HCT116 (cell line): ENCODE results near the gene LRSAM1. TPM values are rescaled to one million over a fixed set of nuclear protein-coding genes. Genes with fewer than 3 reads are reported as not detected.

Source experiments
- ATAC-seq: fragments of 200-7000 bp; cut with Tn5 transposase; 2 replicates; pipeline ENCODE4 v1.9.1; 2020; ENCODE audit warnings: mild to moderate bottlenecking, moderate library complexity
- BruUV-seq: library from RNA; stranded (reverse); fragments of 400-500 nt; replicated peaks from 2 replicates; lab custom pipeline; 2021; lab: Mats Ljungman, UMichigan
- CTCF ChIA-PET: fragments of 300-600 bp; sonication (Branson Sonifier 250); formaldehyde crosslinking; loops from one replicate; lab custom pipeline; 2021; ENCODE audit warnings: antibody characterized with exemption; lab: Charles Lee
- POLR2A ChIA-PET: fragments of 300-600, 350-600 bp; sonication (Branson Sonifier 250); formaldehyde crosslinking; loops from one replicate; lab custom pipeline; 2021; ENCODE audit warnings: antibody characterized with exemption; lab: Charles Lee
- RAD21 ChIA-PET, 2 experiments: fragments of 300-600 bp; sonication (Branson Sonifier 250); formaldehyde crosslinking; loops; one replicate each; lab custom pipeline; 2023; ENCODE audit warnings: low total read pairs in 2 of 2; ENCODE audit not compliant: uncharacterized antibody in 2 of 2, unreplicated experiment in 2 of 2, low non-redundant PET in 1 of 2; lab: Charles Lee
- DNase-seq: peaks from one replicate; pipeline ENCODE4 v3.0.0-alpha.2; 2010; ENCODE audit warnings: low read depth, low spot score
- H2AFZ ChIP-seq: fragments of 200-600 bp; shearing (Covaris generic), sonication (generic); 2 replicates; pipeline ENCODE4 v1.6.1; 2017; ENCODE audit warnings: low read depth, mixed run types, mixed read lengths, antibody characterized with exemption, low read length; ENCODE audit not compliant: poor library complexity, severe bottlenecking
- H3K27ac ChIP-seq: 2 replicates; pipeline ENCODE4 v1.5.1; 2012; ENCODE audit warnings: low read depth, low read length
- H3K27me3 ChIP-seq: fragments of 200-600 bp; sonication (generic); 2 replicates; pipeline ENCODE4 v1.6.1; 2016; ENCODE audit warnings: mixed run types, low read length, mixed read lengths; ENCODE audit not compliant: insufficient read depth
- H3K36me3 ChIP-seq, 2 experiments: fragments of 200-500 bp in 1 of 2; fragments of 200-600 bp in 1 of 2; sonication (Bioruptor generic) in 1 of 2; sonication (generic) in 1 of 2; 2 replicates each; pipeline versions ENCODE4 v1.5.1 to v1.6.1; 2014 to 2016; ENCODE audit warnings: low read length in 2 of 2, inconsistent platforms in 1 of 2, mixed read lengths in 1 of 2, mixed run types in 1 of 2; ENCODE audit not compliant: insufficient read depth in 2 of 2, control insufficient read depth in 1 of 2
- H3K4me1 ChIP-seq, 2 experiments: fragments of 200-600 bp in 1 of 2; sonication (generic) in 1 of 2; 2 replicates each; pipeline versions ENCODE4 v1.5.1 to v1.6.1; 2012 to 2017; ENCODE audit warnings: low read length in 2 of 2, inconsistent platforms in 1 of 2, mild to moderate bottlenecking in 1 of 2, mixed read lengths in 1 of 2, mixed run types in 1 of 2, moderate library complexity in 1 of 2; ENCODE audit not compliant: insufficient read depth in 2 of 2, control insufficient read depth in 1 of 2
- H3K4me2 ChIP-seq: fragments of 200-600 bp; sonication (generic); 2 replicates; pipeline ENCODE4 v1.6.1; 2017; ENCODE audit warnings: mixed run types, low read length, mixed read lengths
- H3K4me3 ChIP-seq, 2 experiments: fragments of 200-600 bp in 1 of 2; sonication (generic) in 1 of 2; replicated peaks in 1 of 2; 2 replicates each; pipeline ENCODE4 v1.5.1; 2011 to 2016; ENCODE audit warnings: low read length in 2 of 2, control low read depth in 1 of 2, low read depth in 1 of 2, mild to moderate bottlenecking in 1 of 2, mixed read lengths in 1 of 2, mixed run types in 1 of 2
- H3K79me2 ChIP-seq: fragments of 200-600 bp; sonication (generic); 2 replicates; pipeline ENCODE4 v1.6.1; 2017; ENCODE audit warnings: mild to moderate bottlenecking, mixed run types, low read length, moderate library complexity, mixed read lengths; ENCODE audit not compliant: insufficient read depth
- H3K9ac ChIP-seq: fragments of 200-600 bp; sonication (generic); 2 replicates; pipeline ENCODE4 v1.6.1; 2016; ENCODE audit warnings: low read length, mixed read lengths
- H3K9me2 ChIP-seq: fragments of 200-600 bp; sonication (generic), shearing (Covaris generic); 2 replicates; pipeline ENCODE4 v1.6.1; 2017; ENCODE audit warnings: mixed run types, mild to moderate bottlenecking, moderate library complexity; ENCODE audit not compliant: insufficient read depth
- H3K9me3 ChIP-seq, 2 experiments: fragments of 200-500 bp in 1 of 2; fragments of 200-600 bp in 1 of 2; sonication (Bioruptor generic) in 1 of 2; sonication (generic) in 1 of 2; 2 replicates each; pipeline ENCODE4 v1.6.1; 2014 to 2017; ENCODE audit warnings: low read length in 2 of 2, mixed read lengths in 2 of 2, inconsistent platforms in 1 of 2, low read depth in 1 of 2, mild to moderate bottlenecking in 1 of 2, mixed run types in 1 of 2, moderate library complexity in 1 of 2; ENCODE audit not compliant: control insufficient read depth in 1 of 2, insufficient read depth in 1 of 2
- H4K20me1 ChIP-seq: fragments of 200-600 bp; sonication (generic), shearing (Covaris generic); 2 replicates; pipeline ENCODE4 v1.6.1; 2017; ENCODE audit warnings: mixed run types, mild to moderate bottlenecking, moderate library complexity; ENCODE audit not compliant: insufficient read depth
- CEBPB ChIP-seq: IDR thresholded peaks from 2 replicates; pipeline ENCODE4 v1.6.1; 2012; ENCODE audit warnings: low read depth
- ELF1 ChIP-seq: IDR thresholded peaks from 2 replicates; pipeline ENCODE4 v1.6.1; 2012; ENCODE audit warnings: low read depth, borderline replicate concordance
- EZH2phosphoT487 ChIP-seq: fragments of 200-600 bp; IDR thresholded peaks from 2 replicates; pipeline ENCODE4 v1.6.1; 2018; ENCODE audit warnings: antibody characterized with exemption, borderline replicate concordance
- FOSL1 ChIP-seq: IDR thresholded peaks from 2 replicates; pipeline ENCODE4 v1.6.1; 2012; ENCODE audit warnings: low read depth
- POLR2AphosphoS5 ChIP-seq: IDR thresholded peaks from 2 replicates; pipeline ENCODE4 v1.6.1; 2011; ENCODE audit warnings: mild to moderate bottlenecking, low read depth, low read length, moderate library complexity
- SP1 ChIP-seq: IDR thresholded peaks from 2 replicates; pipeline ENCODE4 v1.6.1; 2012; ENCODE audit warnings: low read depth
- SRF ChIP-seq: IDR thresholded peaks from 2 replicates; pipeline ENCODE4 v1.6.1; 2012; ENCODE audit warnings: low read depth
- ZFX ChIP-seq: fragments of 450-650 bp; IDR thresholded peaks from 2 replicates; pipeline ENCODE4 v1.6.1; 2017
- ZNF274 ChIP-seq: fragments of 200-500 bp; sonication (Bioruptor generic); IDR thresholded peaks from 2 replicates; pipeline ENCODE4 v1.6.1; 2014; ENCODE audit warnings: mild to moderate bottlenecking, low read depth, low read length, inconsistent platforms
- intact Hi-C: fragments of 100-400 bp; cut with micrococcal nuclease; formaldehyde crosslinking; loops from 2 replicates; pipeline ENCODE4 v1.10.0; 2022
- total RNA-seq: library from RNA; stranded (reverse); gene quantifications from one replicate; pipeline ENCODE4 v1.2.1, GENCODE V29; 2021; ENCODE audit not compliant: unreplicated experiment
- TF ChIP-seq, protein P1 (sequence below), 3 experiments: fragments of 200-600 bp in 1 of 3; sonication (generic) in 1 of 3; IDR thresholded peaks in 2 of 3; conservative IDR thresholded peaks in 1 of 3; 2 replicates each; pipeline ENCODE4 v1.5.1; 2012 to 2017; ENCODE audit warnings: low read depth in 2 of 3, low read length in 2 of 3, antibody characterized with exemption in 1 of 3, borderline replicate concordance in 1 of 3, control low read depth in 1 of 3, mild to moderate bottlenecking in 1 of 3, mixed read lengths in 1 of 3, mixed run types in 1 of 3, moderate library complexity in 1 of 3; ENCODE audit not compliant: insufficient read depth in 1 of 3
- TF ChIP-seq, protein P2 (sequence below): IDR thresholded peaks from 2 replicates; pipeline ENCODE4 v1.6.1; 2012
- TF ChIP-seq, protein P3 (sequence below): IDR thresholded peaks from 2 replicates; pipeline ENCODE4 v1.6.1; 2011; ENCODE audit warnings: mild to moderate bottlenecking, low read length, moderate library complexity; ENCODE audit not compliant: insufficient replicate concordance; ENCODE audit errors: extremely low read depth

Gene LRSAM1
- total RNA-seq, 1 experiment from 2014 or later = 25.9 TPM

DNA sequence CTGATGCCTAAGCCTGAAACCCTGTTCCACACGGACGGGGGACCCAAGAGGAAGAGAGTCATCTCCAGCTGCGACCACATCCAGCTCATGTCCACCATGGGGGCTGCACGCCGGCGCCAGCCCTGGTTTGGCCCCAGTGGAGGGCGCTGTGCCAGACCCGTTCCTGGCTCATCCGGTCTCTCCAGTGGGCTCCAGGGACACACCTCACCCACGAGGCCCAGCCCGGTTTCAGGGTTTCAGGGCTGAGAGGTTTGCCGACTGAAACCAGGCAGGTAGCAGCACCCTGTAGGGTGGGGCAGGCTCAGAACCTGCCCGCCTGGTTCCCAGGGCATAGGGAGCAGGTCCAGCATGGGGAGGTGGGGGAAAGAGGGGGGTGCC, 89.3 kb downstream of the LRSAM1 start:
- POLR2A ChIA-PET = no interaction called here
- RAD21 ChIA-PET = no interaction called here
- no peaks in the 10 kb centered on the region for H3K27me3 ChIP-seq
- TF ChIP-seq FOSL1 (no peak), CEBPB (no peak)
- TF ChIP-seq, protein P1, sequence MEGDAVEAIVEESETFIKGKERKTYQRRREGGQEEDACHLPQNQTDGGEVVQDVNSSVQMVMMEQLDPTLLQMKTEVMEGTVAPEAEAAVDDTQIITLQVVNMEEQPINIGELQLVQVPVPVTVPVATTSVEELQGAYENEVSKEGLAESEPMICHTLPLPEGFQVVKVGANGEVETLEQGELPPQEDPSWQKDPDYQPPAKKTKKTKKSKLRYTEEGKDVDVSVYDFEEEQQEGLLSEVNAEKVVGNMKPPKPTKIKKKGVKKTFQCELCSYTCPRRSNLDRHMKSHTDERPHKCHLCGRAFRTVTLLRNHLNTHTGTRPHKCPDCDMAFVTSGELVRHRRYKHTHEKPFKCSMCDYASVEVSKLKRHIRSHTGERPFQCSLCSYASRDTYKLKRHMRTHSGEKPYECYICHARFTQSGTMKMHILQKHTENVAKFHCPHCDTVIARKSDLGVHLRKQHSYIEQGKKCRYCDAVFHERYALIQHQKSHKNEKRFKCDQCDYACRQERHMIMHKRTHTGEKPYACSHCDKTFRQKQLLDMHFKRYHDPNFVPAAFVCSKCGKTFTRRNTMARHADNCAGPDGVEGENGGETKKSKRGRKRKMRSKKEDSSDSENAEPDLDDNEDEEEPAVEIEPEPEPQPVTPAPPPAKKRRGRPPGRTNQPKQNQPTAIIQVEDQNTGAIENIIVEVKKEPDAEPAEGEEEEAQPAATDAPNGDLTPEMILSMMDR (IDR thresholded peaks at IDR 0.05 in 2 of 3, conservative IDR thresholded peaks at IDR 0.05 in 1 of 3; ENCODE audit: borderline replicate concordance in 1 of 3, insufficient read depth in 1 of 3, low read depth in 2 of 3, low read length in 2 of 3) = peak in 1 of 3 experiments; percentile 19; a peak in 3 of 6 replicates
- intact Hi-C loops = no loop called here
- DNase-seq (no peak), ATAC-seq (no peak)
- H3K4me2 ChIP-seq = no peak overlapping the region
- no peaks in the 10 kb centered on the region for H3K9me3 ChIP-seq
- no TSS peak for BruUV-seq
- no peak overlapping the region for H3K27ac ChIP-seq
- CTCF ChIA-PET = interaction anchor here (0.7 kb wide), 1 partner anchor 681 kb away, joined by 3 read pairs; no protein-coding TSS in a partner anchor
- no peaks in the 10 kb centered on the region for H3K9me2 ChIP-seq
- peaks cover 6 to 50% of the 10 kb centered on the region in 2 experiments; a peak in 2 of 4 replicates for H3K4me1 ChIP-seq
- H3K36me3 ChIP-seq = no peaks in the 10 kb centered on the region; a peak in 1 of 4 replicates
- H3K9ac ChIP-seq = no peak overlapping the region
- no peak overlapping the region for H3K4me3 ChIP-seq
- H4K20me1 ChIP-seq = no peaks in the 10 kb centered on the region
- peaks cover 95% of the 10 kb centered on the region for H3K79me2 ChIP-seq
- H2AFZ ChIP-seq = no peak overlapping the region

DNA sequence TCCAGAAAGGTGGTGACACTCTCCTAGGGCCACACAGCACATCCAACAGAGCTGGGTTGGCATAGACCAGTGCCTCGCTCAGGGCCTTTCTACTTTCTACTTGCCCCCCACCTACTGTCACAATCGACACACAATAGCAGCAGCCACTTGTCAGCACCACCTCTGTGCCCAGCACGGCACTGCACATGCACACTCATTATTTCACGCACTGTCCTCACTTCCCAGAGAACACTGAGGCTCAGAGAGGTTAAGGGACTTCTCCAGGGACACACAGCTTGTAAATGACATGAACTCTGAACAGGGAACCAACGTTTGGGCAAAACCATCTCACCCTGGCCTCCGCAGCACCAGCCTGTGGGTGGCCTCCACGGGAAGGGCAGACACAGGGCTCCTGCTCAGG, 89.9 kb downstream of the LRSAM1 start:
- BruUV-seq = no TSS peak
- ChIA-PET POLR2A (no interaction called here), CTCF (no interaction called here), RAD21 (no interaction called here)
- Histone ChIP-seq H3K36me3 (no peaks in the 10 kb centered on the region; a peak in 1 of 4 replicates), H3K9me3 (no peaks in the 10 kb centered on the region), H3K4me1 (peaks cover 8 to 55% of the 10 kb centered on the region in 2 experiments), H3K9me2 (no peaks in the 10 kb centered on the region), H3K27me3 (no peaks in the 10 kb centered on the region), H3K4me2 (no peak overlapping the region), H3K79me2 (peaks cover 95% of the 10 kb centered on the region), H4K20me1 (no peaks in the 10 kb centered on the region), H3K9ac (no peak overlapping the region), H3K27ac (no peak overlapping the region), H3K4me3 (no peak overlapping the region), H2AFZ (no peak overlapping the region)
- ATAC-seq (no peak), DNase-seq (no peak)
- intact Hi-C loops = no loop called here
- TF ChIP-seq FOSL1 (no peak), ZNF274 (no peak), SP1 (no peak), CEBPB (no peak), POLR2AphosphoS5 (no peak), ELF1 (no peak), SRF (no peak), EZH2phosphoT487 (no peak), ZFX (no peak)
- TF ChIP-seq, protein P2, sequence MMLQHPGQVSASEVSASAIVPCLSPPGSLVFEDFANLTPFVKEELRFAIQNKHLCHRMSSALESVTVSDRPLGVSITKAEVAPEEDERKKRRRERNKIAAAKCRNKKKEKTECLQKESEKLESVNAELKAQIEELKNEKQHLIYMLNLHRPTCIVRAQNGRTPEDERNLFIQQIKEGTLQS = no peak
- TF ChIP-seq, protein P1 (IDR thresholded peaks at IDR 0.05 in 2 of 3, conservative IDR thresholded peaks at IDR 0.05 in 1 of 3; ENCODE audit: borderline replicate concordance in 1 of 3, insufficient read depth in 1 of 3, low read depth in 2 of 3, low read length in 2 of 3) = no peak
- TF ChIP-seq, protein P3, sequence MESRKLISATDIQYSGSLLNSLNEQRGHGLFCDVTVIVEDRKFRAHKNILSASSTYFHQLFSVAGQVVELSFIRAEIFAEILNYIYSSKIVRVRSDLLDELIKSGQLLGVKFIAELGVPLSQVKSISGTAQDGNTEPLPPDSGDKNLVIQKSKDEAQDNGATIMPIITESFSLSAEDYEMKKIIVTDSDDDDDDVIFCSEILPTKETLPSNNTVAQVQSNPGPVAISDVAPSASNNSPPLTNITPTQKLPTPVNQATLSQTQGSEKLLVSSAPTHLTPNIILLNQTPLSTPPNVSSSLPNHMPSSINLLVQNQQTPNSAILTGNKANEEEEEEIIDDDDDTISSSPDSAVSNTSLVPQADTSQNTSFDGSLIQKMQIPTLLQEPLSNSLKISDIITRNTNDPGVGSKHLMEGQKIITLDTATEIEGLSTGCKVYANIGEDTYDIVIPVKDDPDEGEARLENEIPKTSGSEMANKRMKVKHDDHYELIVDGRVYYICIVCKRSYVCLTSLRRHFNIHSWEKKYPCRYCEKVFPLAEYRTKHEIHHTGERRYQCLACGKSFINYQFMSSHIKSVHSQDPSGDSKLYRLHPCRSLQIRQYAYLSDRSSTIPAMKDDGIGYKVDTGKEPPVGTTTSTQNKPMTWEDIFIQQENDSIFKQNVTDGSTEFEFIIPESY = no peak
